ENCODE results near the gene HDHD2. TPM values are rescaled to one million over a fixed set of nuclear protein-coding genes. Genes with fewer than 3 reads are reported as not detected.

HDHD2 gene
- total RNA-seq, 1 donor from 2014 or later, result 17.2 TPM

- Histone ChIP-seq H3K4me1 (no peaks in the 10 kb centered on the region), H3K27ac (no peak overlapping the region), H3K27me3 (no peaks in the 10 kb centered on the region), H3K9me3 (no peaks in the 10 kb centered on the region), H3K36me3 (peaks cover 5 to 36% of the 10 kb centered on the region in 2 donors), H3K4me3 (no peak overlapping the region)
- intact Hi-C loops (cut with DNase I), result no loop called here
- TF ChIP-seq CTCF (IDR thresholded peaks at IDR 0.05) (no peak), POLR2A (IDR thresholded peaks at IDR 0.05) (no peak), POLR2AphosphoS5 (IDR thresholded peaks at IDR 0.05; ENCODE audit: insufficient read depth in 1 of 2, low read depth in 1 of 2) (no peak)
- DNase-seq (ENCODE audit: extremely low spot score in 2 of 2), result no peak
Measured at GRCh38 chr18:47110492-47111274, 39.6 kb downstream of the HDHD2 start.

GRCh38 chr18:47109720-47110119, 40.6 kb downstream of the HDHD2 start:
- DNase-seq (ENCODE audit: extremely low spot score in 2 of 2), result no peak
- TF ChIP-seq POLR2AphosphoS5 (IDR thresholded peaks at IDR 0.05; ENCODE audit: insufficient read depth in 1 of 2, low read depth in 1 of 2) (no peak), CTCF (IDR thresholded peaks at IDR 0.05) (no peak), POLR2A (IDR thresholded peaks at IDR 0.05) (no peak)
- Histone ChIP-seq H3K4me1 (no peaks in the 10 kb centered on the region), H3K36me3 (peaks cover 5 to 31% of the 10 kb centered on the region in 2 donors), H3K27me3 (no peaks in the 10 kb centered on the region), H3K27ac (no peak overlapping the region), H3K9me3 (no peaks in the 10 kb centered on the region), H3K4me3 (no peak overlapping the region)
- intact Hi-C loops (cut with DNase I), result no loop called here

GRCh38 chr18:47108998-47109405, 41.3 kb downstream of the HDHD2 start:
- TF ChIP-seq CTCF (IDR thresholded peaks at IDR 0.05), result no peak
- no peak for TF ChIP-seq POLR2AphosphoS5 (IDR thresholded peaks at IDR 0.05; ENCODE audit: insufficient read depth in 1 of 2, low read depth in 1 of 2)
- TF ChIP-seq POLR2A (IDR thresholded peaks at IDR 0.05), result no peak

GRCh38 chr18:47108373-47108772, 41.9 kb downstream of the HDHD2 start:
- TF ChIP-seq POLR2AphosphoS5 (IDR thresholded peaks at IDR 0.05; ENCODE audit: insufficient read depth in 1 of 2, low read depth in 1 of 2), result no peak
- TF ChIP-seq CTCF (IDR thresholded peaks at IDR 0.05), result no peak
- TF ChIP-seq POLR2A (IDR thresholded peaks at IDR 0.05), result no peak
- H3K36me3 ChIP-seq, result peaks cover 5 to 35% of the 10 kb centered on the region in 2 donors
- intact Hi-C loops (cut with DNase I), result no loop called here

More at GRCh38 chr18:47108998-47109405, 41.3 kb downstream of the HDHD2 start:
- Histone ChIP-seq H3K4me1 (no peaks in the 10 kb centered on the region), H3K27me3 (no peaks in the 10 kb centered on the region), H3K9me3 (no peaks in the 10 kb centered on the region), H3K27ac (no peak overlapping the region), H3K4me3 (no peak overlapping the region), H3K36me3 (peaks cover 5 to 35% of the 10 kb centered on the region in 2 donors)
- intact Hi-C loops (cut with DNase I), result no loop called here
- DNase-seq (ENCODE audit: extremely low spot score in 2 of 2), result no peak

GRCh38 chr18:47100212-47100831, 50.0 kb downstream of the HDHD2 start:
- Histone ChIP-seq H3K4me3 (no peak overlapping the region), H3K4me1 (no peaks in the 10 kb centered on the region), H3K9me3 (no peaks in the 10 kb centered on the region), H3K27me3 (no peaks in the 10 kb centered on the region), H3K27ac (no peak overlapping the region), H3K36me3 (peaks cover 0 to 4% of the 10 kb centered on the region in 2 donors)
- DNase-seq (ENCODE audit: extremely low spot score in 2 of 2), result no peak
- intact Hi-C loops (cut with DNase I), result no loop called here
- TF ChIP-seq POLR2AphosphoS5 (IDR thresholded peaks at IDR 0.05; ENCODE audit: insufficient read depth in 1 of 2, low read depth in 1 of 2) (no peak), CTCF (IDR thresholded peaks at IDR 0.05) (peak in 2 of 3 experiments; percentile 17 to 52)

More at GRCh38 chr18:47108373-47108772, 41.9 kb downstream of the HDHD2 start:
- DNase-seq (ENCODE audit: extremely low spot score in 2 of 2), result no peak
- no peaks in the 10 kb centered on the region for H3K9me3 ChIP-seq
- no peaks in the 10 kb centered on the region for H3K4me1 ChIP-seq
- no peaks in the 10 kb centered on the region for H3K27me3 ChIP-seq
- H3K4me3 ChIP-seq, result no peak overlapping the region
- no peak overlapping the region for H3K27ac ChIP-seq
